CD4-positive, alpha-beta T cell treated with Interleukin-15 for 1 hour (primary cell): ENCODE data around the gene NALF2.

Source experiments
- DNase-seq: peaks from one replicate; pipeline ENCODE4 v3.0.0-alpha.2; 2020

The NALF2 gene

DNA sequence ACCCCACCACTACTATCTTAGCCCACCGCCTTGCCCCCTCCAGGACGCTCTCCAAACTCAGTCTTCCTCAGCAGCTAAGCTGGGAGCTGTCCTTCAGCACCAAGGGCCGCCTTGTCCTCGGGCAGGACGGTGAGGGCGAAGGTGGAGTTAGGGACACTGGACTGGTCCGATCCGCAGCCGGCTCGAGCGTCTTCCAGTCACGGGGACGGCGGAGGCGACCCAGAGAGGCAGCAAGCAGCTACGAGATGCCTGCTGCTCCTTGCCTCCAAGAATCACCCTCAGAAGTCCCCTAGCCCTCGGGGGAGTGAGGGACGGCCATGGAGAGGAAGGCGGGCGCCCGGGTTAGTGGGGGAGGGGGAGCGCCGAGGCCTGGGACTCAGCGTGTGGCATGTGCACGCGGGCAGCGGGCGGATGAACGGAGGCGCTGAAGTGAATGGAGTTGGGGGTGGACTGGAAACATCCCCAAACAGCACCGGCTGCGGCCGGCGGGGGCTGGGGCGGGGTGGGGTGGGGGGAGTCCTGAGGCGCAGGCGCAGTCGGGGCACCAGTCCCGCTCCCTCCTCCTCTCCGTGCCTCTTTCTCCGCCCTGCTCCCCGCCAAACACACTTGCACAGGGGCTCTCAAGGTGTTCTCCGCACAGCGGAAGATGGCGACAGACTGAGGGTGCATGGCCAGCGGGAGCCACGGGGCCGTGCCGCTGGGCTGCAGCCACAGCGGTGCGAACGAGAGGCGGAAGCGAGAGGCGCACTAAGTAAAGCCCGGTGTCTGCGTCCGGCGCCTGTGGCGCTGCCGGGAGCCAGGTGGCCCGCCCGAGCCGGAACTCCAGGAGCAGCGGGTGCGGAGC, at the start of gene NALF2:
Gene NALF2, plus strand, starts transcription at position 545 of the 844 bp plus-strand sequence. CDS start 957 bp downstream, outside the sequence.
- no peak for DNase-seq

DNA sequence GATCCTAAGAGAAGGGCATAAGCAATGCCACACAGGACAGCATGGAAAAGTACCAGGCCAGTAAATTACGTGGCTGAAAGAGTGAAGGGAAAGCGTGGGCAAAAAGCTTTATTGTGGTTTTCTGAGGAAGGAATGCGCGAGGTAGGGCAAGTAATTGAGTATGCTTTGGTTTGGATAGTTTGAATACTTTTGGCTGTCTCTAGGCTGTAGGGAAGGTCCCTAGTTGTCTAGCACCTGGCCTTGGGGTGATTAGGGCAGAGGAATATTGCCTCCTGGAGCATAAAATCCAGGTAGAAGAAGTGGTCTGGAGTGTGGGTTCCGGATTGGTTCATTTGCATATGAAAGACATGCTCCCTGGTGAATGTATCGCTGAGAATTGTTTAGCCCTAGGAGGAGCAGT, 46.4 kb upstream of the NALF2 start:
- no peak for DNase-seq

DNA sequence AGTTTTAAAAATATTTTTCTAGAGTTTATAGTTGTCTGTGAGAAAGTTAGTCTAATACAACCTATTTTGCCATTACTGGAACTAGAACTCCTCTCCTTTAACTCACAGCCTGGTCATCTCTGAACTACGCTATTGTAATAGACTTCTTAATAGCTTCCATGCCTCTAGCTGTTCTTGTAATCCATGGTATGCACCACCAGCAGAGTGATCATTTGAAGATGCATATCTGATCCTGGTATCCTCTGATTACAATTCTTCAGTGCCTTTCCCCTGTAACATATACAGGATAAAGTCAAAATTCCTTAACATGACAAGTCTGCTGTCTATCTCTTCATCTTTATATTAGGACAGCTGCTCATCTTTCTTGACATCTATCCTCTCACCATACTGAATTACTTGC, 37.6 kb upstream of the NALF2 start:
- DNase-seq = no peak

DNA sequence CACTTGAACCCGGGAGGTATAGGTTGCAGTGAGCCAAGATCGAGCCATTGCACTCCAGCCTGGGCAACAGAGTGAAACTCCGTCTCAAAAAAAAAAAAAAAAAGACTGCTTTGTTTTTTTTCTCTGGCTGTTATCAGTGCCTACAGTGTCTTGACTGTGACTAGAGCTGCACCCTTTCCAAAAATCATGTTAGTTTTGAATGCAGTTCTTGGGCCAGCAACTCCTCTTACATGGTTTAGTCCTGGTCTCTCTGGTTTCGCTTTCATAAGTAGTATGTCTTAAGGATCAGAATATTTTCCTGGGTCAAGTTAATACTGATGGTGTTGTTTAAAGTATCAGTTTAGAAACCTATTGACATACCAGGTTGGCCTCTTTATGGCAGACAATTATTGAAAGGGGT, 34.2 kb upstream of the NALF2 start:
- no peak for DNase-seq

DNA sequence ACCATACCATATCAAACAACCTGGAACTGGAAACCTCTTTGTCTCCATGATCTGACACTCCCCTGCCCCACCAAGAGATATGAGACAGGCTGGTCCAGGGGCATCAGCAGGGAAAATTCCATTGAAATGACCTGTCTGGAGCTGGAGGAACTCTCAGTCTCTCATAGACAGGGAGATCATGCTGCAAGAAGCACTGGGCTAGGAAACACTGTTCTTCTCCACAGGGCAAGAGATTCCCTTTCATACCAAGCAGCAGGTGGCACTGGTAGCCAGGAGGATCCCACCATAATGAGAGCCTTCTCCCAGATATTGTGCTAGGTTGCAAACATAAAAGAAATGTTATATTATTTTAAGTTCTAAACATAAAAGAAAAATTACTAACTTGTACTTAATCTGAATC, 14.5 kb upstream of the NALF2 start:
- DNase-seq = no peak

DNA sequence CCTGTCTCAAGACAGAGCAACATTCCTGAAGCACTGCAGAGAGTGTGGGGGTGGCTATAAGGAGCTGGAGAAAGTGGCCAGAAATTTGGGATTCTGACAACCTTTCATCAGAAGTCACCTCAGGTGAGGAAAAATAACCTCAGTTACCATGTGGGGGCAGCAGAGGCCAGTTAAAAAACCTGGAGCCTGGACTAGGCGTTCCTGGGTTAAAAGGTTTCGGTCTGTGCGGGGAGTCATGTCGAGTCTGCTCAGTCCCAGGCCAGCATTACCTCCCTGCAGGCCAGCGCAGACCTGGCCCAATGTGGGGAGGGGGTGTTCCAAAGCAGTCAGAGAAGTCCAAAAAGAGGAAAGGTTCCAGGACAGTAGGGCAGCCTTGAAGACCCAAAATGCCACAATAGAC, 10.9 kb upstream of the NALF2 start:
- no peak for DNase-seq

DNA sequence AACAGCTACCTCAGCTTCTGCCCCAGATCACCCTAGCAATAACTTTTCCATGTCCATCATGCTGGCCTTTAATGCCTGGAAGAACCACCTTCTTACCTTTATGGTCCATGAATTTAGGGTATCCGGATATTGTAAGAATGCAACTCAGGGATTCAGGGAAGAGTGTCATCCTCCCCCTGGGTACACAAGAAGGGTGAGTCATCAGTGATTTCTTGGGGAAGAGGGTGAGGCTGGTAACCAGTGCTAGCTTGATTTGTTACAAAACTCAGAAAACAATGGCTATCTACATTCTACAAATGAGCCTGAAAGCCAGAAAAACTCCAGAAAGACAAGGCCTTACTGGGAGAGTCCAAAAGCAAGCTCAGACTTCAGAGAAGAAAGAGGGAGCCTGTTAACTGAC, 10.4 kb upstream of the NALF2 start:
- DNase-seq = no peak

DNA sequence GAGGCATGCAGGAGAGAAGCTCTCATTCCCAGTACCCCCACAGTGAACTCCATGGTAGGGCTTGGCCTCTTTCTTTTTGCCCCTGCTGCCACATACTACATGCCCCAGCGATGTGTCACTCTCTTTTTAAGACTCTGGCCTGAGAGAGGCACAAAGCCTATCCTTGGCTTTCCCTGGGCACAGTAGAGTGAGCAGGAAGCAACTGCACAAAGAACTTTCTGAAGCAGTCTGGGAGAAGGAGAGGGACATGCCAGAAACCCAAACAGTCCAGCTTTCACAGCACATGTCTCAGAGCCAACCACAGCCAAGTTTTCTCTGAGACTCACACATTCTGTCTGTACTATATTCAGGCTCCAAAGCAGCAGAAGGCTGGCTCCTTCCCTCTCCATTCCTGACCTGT, 7.9 kb upstream of the NALF2 start:
- no peak for DNase-seq

DNA sequence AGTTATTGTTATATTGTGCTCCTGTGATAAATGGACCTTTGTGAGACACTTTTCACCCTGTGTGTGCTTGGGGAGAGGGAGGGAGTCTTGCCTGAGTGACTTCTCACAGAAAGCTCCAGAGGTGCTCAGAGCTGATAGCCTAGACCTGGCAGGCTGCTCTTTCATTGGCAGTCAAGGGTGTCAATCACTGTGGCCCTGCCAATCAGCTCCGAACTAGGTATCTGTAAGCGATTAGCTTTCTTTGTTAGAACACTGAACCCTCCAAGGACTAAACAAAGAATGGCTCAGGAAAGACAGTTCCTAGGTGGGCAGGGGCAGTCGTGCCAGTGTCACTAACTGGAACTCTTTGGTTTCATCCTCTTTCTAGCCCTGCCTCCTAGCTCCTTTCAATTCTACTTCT, 2.7 kb upstream of the NALF2 start:
- no peak for DNase-seq

DNA sequence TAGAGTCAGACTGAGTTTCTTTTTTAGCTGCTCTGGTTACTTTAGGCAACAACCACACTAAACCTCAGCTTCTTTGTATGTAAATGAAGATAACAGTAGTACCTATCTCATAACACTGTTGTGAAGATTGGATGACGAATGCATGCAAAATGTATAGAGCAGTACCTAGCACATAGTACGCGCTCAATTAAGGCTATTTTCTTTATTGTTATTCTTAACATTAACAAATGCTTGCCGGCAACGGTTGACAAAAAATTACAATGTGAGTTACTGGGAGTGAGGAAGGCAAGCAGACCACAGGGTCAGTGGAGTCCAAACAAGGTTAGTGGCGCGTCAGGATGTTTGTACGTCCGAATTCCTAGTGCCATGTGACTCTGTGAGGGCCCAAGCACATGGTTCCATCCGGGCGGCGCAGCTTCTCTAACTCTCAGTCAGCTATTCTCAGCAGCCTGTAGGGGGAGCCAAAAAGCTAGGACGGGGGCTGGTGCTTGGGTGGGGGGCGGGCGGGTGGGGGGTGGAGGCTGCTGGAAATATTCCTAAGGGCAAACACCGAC, 821 bp upstream of the NALF2 start:
- DNase-seq = no peak

DNA sequence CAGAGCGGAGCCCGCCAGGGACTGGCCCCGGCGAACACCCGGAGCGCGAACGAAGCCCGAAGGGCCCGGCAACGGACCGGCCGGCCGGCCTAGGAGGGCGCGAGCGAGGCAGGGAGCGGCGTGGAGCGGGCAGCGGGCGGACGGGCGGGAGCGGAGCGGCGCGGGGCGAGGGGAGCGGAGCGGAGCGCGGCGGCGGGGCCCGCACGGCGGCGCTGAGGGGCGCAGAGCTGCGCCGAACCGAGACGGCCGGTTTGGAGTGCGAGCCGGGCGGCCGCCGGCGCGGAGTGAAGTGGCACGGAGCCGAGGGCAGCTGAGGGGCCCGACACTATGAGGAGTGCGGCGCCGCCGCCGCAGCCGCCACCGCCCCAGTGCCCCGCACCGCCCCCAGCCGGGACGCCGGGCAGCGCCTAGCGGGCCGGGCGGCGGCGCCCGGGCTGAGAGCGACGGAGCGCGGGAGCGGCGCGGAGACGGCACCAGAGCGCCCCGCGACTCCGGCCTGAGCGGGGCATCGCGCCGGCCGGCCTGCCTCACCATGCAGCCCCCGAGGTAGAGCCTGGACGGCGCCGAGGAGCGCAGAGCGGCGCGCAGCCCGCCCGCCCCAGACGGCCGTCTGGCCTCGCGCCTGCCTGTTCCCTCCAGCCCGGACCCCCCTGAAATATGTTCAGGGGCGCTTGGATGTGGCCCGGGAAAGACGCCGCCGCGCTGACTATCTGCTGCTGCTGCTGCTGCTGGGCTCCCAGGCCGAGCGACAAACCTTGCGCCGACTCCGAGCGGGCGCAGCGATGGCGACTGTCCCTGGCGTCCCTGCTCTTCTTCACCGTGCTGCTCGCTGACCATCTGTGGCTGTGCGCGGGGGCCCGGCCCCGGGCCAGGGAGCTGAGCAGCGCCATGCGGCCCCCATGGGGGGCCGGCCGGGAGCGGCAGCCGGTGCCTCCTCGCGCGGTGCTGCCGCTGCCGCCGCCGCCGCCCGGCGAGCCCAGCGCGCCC, 793 bp downstream of the NALF2 start:
- DNase-seq = no peak

DNA sequence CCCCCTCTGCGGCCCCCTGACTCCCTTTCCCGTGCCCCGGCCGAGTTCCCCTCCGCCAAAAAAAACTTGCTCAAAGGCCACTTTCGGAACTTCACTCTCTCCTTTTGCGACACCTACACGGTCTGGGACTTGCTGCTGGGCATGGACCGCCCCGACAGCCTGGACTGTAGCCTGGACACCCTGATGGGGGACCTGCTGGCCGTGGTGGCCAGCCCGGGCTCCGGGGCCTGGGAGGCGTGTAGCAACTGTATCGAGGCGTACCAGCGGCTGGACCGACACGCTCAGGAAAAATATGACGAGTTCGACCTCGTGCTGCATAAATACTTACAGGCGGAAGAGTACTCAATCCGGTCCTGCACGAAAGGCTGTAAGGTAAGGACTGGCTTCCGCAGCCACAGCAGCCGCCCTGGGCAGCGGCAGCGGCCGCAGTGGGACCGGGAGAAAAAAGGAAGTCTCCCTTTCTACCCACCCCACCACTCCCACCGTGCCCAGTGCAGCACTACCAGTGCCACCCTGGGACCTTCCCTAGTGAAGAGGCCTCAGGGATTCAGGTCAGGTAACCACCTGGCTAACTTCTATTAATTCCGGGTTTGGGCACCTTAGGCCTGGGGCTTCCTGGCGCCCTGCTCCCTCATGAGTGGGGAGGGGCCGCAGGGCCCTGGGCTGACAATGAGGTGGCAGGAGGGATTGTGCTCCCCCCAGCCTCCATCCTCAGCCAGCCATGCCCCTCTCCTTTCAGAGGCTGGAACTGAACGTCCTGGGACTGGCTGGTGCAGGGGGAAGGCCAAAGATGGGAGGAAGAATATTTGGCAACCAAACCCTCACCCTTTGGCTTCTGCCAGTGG, 1.9 kb downstream of the NALF2 start:
- no peak for DNase-seq

DNA sequence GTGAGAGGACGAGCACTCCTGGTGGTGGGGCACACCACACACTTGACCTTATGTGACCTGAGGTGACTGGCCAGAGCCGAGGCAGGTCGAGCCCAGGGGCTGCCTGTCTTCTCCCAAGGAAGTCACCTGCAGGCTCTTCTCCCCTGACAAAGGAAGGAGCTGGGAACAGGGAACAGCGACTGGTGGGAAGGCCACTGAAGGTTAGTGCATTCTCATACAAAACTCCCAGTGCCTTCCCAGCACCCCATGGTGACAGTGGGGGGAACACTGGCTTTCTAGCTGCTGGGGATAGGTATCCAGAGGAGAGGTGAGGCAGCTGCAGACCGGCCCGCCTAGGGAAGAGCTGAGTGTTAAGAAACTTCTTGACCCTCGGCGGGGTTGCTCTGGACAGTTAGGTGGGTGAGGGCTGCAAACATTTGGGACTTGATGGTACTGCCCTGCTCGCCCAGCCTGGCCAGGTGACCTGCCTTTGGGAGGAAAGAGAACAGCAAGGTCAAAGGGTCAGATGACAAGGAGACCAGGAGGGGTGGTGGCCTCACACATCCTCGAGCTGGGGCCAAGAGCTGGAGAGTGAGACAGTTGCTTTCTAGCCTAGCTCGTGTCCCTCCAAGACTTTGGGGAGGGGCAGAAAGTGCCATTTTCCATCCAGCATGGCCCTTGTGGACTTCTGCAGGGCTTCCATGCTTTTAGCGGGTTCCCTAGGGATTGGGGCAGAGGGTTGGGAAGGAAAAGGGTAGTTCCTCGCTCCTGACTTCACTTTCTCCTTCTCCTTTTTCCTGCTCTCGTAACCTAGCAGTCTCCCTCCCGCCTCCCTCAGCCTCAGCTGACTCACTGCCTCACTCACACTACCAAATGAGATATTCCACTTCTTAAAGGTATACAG, 2.7 kb downstream of the NALF2 start:
- DNase-seq = no peak

DNA sequence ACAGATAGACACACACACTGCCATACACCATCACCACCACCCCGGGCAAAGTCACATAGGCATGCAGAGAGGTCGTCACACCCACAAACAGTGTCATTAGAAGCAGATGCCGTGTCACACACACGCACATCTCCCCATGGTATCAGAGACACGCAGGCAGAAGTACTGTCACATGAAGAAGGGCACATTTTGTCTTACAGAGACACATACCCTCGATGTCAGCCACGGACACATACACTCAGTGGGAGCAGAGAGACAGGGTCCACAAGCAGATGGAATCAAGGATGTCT, 3.3 kb downstream of the NALF2 start:
- no peak for DNase-seq

DNA sequence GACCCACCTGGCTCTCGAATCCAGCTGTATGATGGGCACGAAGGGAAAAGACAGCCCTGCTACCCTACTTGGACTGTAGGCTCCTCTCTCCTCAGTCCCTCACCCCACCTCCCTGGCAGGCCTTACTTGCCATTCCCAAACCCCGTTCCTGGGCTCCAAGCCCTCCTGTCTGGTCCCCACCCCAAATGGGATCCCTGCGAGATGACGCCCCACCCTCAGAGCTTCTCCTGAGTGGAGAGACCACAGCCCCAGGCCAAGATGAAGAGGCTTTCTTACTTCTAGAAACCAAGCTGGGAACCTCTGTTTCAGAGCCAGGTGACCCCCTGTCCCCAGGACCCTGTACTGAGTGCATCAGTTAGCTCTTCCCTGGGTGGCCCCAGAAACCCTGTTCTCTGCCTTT, 4.5 kb downstream of the NALF2 start:
- no peak for DNase-seq

DNA sequence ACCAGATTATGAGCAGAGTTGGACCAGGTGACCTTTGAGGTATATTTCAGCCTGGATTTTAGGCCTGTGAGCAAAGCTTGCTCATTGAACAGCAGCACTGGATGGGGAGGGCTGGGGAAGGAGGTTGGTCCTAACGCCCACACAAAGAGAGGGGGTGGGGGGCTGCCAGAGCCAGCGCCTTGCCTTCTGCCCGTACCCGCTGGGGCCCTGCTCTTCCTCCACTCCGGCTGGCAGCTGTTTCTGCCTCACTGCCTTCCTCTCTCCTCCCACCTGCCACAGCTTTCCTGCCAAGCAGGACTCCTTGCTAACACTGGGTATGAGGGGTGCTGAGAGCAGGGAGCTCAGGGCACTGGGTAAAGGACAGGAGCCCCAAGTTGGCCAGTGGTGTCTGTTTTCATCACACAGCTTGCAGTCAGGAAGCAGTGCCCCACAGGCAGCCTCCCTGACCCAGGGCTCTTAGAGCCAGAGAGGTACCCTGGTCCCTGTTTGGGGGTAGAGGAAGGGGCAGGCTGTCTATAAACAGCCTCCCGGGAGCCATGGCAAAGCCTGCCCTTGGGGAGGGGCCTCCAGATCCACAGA, 6.1 kb downstream of the NALF2 start:
- no peak for DNase-seq

DNA sequence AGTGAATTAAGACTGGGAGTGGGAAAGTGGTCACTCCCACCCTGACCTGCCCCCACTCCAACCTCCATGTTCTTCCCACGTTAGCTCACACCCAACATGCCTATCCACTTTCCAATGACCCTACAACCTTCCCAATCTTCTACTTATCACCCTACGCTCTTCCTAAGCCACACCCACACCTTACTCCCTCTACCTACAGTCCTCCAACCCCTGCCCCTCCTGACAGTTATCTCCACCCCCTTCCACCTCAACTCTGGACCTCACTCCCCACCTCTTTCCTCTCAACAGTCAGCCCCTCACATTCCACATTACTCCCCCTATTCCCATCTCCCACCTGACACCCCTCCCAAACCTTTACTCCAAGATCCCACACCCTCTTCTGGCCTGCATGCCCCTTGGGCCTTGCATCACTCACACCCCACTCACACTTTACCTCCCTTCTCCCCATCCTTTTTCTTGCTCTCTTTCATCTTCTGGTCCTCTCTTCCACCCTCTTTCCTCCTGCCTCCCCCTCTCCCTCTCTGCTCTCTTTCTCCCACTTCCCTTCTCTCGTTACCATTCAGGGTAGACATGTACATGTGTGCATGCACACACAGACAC, 6.9 kb downstream of the NALF2 start:
- no peak for DNase-seq

DNA sequence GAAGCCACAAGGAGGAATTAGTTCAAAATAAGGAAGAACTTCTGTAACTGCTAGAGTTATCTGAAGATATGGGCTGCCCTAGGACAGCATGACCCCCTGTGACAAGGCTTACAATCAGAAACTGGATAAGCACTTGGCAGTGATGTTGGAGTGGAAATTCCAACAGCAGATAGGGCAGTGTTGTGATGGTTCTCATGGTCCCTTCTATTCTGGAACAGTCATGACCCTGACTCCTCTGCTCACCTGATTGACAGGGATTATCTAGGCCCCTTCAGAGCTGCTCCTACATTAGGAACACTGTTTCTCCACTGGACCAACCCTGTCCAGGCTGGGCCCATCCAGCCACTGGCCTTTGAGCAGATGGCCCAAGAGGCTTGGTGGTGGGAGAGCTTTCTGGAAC, 17.9 kb downstream of the NALF2 start:
- DNase-seq = no peak

DNA sequence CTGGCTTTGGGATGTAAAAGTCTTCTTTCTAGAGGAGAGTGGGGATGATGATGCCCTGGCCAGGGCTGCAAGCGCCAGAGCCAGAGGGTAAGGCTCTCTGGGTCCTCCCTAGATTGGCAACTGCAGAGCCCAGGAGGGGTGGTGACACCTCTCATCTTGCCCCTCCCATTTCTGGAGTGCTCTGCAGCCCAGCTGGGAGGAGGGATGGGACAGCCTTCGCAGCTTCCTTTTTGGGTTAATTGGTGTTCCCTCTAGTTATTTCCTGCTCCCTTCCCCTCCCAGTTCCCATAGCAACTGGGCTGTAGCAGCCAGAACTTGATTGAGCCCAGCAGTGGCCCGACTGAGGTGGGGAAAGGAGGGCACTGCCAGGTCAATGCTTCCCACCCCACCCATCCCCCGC, 19.2 kb downstream of the NALF2 start:
- DNase-seq = no peak

DNA sequence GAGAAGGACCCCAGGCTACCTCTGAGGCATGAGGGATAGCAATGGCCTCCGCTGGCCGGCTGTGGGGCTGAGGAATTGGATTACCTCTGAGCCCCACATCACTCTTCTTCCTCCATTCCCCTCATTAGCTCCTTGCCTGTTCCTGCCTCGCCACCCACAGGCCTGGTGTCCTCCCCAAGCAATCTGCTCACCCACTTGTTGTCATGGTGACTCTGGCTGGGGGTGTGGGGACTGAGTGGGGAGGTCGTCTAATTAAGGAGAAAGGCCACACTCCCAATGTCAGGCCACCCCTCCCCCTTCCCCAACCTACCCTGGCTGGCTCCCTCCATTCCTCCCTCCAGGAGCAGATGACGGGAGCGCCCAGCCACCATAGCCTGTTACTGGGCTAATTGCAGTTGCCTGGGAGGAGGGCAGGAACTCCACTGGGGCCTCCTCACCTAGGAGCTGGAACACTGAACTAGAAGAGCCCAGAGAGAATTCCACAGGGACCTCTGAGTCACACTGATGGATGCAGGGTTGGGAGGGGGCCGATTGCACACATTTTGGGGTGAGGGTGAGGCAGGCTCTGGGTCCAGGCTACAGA, 20.7 kb downstream of the NALF2 start:
- no peak for DNase-seq

DNA sequence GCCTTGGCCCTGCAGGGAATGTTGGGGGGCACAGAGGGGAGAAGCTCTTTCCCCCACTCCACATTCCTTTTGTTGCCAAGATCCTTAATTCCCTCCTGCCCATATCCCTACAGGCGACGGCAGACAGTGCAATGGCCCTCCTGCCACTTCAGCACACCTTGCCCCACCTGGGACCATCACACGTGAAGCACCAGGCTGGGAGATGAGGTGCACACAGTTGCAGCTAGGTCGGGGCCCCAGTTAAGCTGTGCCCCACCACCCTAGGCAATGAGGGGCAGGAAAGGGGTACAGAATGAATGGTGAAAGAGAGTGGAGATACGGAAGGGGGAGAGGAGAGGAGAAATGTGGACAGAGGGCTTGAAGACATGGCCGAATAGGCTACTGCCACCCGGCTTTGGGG, 26.2 kb downstream of the NALF2 start:
- no peak for DNase-seq
